ENCODE measurements around the gene RPS14. TPM values are rescaled to one million over a fixed set of nuclear protein-coding genes. Genes with fewer than 3 reads are reported as not detected.

RPS14 gene
- total and polyA plus RNA-seq, 9 donors: 2,234 to 9,295 (median 4,211) TPM

GRCh38 chr5:150438873-150439546 lies 10.5 kb downstream of the RPS14 start:
- intact Hi-C loops (cut with DNase I): loop anchor here in 1 of 4 donors (10.0 kb wide), 1 partner anchor 304 kb away; no protein-coding TSS in a partner anchor
- TF ChIP-seq EP300 (IDR thresholded peaks at IDR 0.05): no peak
- TF ChIP-seq POLR2A (IDR thresholded peaks at IDR 0.05): no peak
- TF ChIP-seq CTCF (IDR thresholded peaks at IDR 0.05): no peak

GRCh38 chr5:150436141-150436680 lies 13.3 kb downstream of the RPS14 start:
- Histone ChIP-seq H3K27ac (no peak overlapping the region), H3K4me1 (ENCODE audit: insufficient read depth) (no peaks in the 10 kb centered on the region), H3K27me3 (no peaks in the 10 kb centered on the region), H3K9me3 (no peaks in the 10 kb centered on the region), H3K4me3 (no peak overlapping the region), H3K36me3 (no peaks in the 10 kb centered on the region)
- DNase-seq: peak; percentile 85 to 92 (median 89)
- intact Hi-C loops (cut with DNase I): loop anchor here in 1 of 4 donors (10.0 kb wide), 1 partner anchor 301 kb away; no protein-coding TSS in a partner anchor
- WGBS, 3 donors: 15 to 18% (median 18%) methylated on average over 13 of the region's 13 CpGs
- TF ChIP-seq CTCF (IDR thresholded peaks at IDR 0.05): peak; percentile 69 to 82 (median 71)
- TF ChIP-seq EP300 (IDR thresholded peaks at IDR 0.05): no peak

More at GRCh38 chr5:150438873-150439546, 10.5 kb downstream of the RPS14 start:
- 52 to 60% (median 57%) methylated on average over 4 of the region's 4 CpGs for WGBS, 3 donors
- no peak overlapping the region for H3K27ac ChIP-seq
- no peaks in the 10 kb centered on the region for H3K36me3 ChIP-seq
- no peak overlapping the region for H3K4me3 ChIP-seq
- no peaks in the 10 kb centered on the region for H3K4me1 ChIP-seq (ENCODE audit: insufficient read depth)
- DNase-seq: no peak
- H3K27me3 ChIP-seq: no peaks in the 10 kb centered on the region
- H3K9me3 ChIP-seq: no peaks in the 10 kb centered on the region

GRCh38 chr5:150434464-150434863 lies 15.1 kb downstream of the RPS14 start:
- no peaks in the 10 kb centered on the region for H3K36me3 ChIP-seq
- TF ChIP-seq CTCF (IDR thresholded peaks at IDR 0.05) (no peak), POLR2A (IDR thresholded peaks at IDR 0.05) (no peak), EP300 (IDR thresholded peaks at IDR 0.05) (no peak)
- H3K27me3 ChIP-seq: no peaks in the 10 kb centered on the region
- 39 to 52% (median 46%) methylated on average over 6 of the region's 6 CpGs for whole genome bisulfite sequencing, 3 donors
- no peaks in the 10 kb centered on the region for H3K4me1 ChIP-seq (ENCODE audit: insufficient read depth)
- DNase-seq: no peak
- H3K4me3 ChIP-seq: no peak overlapping the region
- H3K27ac ChIP-seq: no peak overlapping the region
- H3K9me3 ChIP-seq: no peaks in the 10 kb centered on the region
- intact Hi-C loops (cut with DNase I): loop anchor here in 1 of 4 donors (10.0 kb wide), 1 partner anchor 300 kb away; no protein-coding TSS in a partner anchor

- Histone ChIP-seq H3K4me3 (no peak overlapping the region), H3K27me3 (no peaks in the 10 kb centered on the region), H3K36me3 (no peaks in the 10 kb centered on the region), H3K9me3 (no peaks in the 10 kb centered on the region), H3K4me1 (ENCODE audit: insufficient read depth) (peaks cover 2% of the 10 kb centered on the region), H3K27ac (no peak overlapping the region)
- intact Hi-C loops (cut with DNase I): loop anchor here in 1 of 4 donors (10.0 kb wide), 1 partner anchor 297 kb away; no protein-coding TSS in a partner anchor
- 63 to 69% (median 68%) methylated on average over 4 of the region's 4 CpGs for WGBS, 3 donors
- TF ChIP-seq CTCF (IDR thresholded peaks at IDR 0.05) (no peak), EP300 (IDR thresholded peaks at IDR 0.05) (no peak), POLR2A (IDR thresholded peaks at IDR 0.05) (no peak)
- no peak for DNase-seq
Observed at GRCh38 chr5:150431574-150431973, 18.0 kb downstream of the RPS14 start.
